ENCODE data around the gene ALG9.
A peak's percentile ranks its signal among the peaks of the same experiment; 100 is the strongest.

- peak; percentile 85 for TF ChIP-seq CTCF (conservative IDR thresholded peaks at IDR 0.05 in 1 of 2, IDR thresholded peaks at IDR 0.05 in 1 of 2; ENCODE audit: low read depth in 1 of 2, low read length in 2 of 2)
- no peak for TF ChIP-seq EZH2 (IDR thresholded peaks at IDR 0.05; ENCODE audit: low read length, missing control alignments)
These were observed 29.9 kb downstream of the ALG9 start for GRCh38 chr11:111841370-111842053.
